OCI-LY3 (cell line): ENCODE measurements around the gene DECR2.

Experiments
- H2AFZ ChIP-seq: fragments of 200-600, 300-600 bp; shearing (Covaris generic); 2 replicates; pipeline ENCODE4 v1.6.0; 2014; ENCODE audit warnings: antibody characterized with exemption, low read depth, low read length
- H3K27ac ChIP-seq: fragments of 200-600, 300-600 bp; sonication (generic); 2 replicates; pipeline ENCODE4 v1.5.1; 2014; ENCODE audit warnings: mild to moderate bottlenecking, low read length, moderate library complexity, mixed read lengths
- H3K27me3 ChIP-seq: fragments of 200-600, 300-600 bp; sonication (generic); 2 replicates; pipeline ENCODE4 v1.6.1; 2014; ENCODE audit warnings: low read depth, low read length, mixed read lengths
- H3K36me3 ChIP-seq: fragments of 200-600, 300-600 bp; sonication (generic); replicated peaks from 2 replicates; pipeline ENCODE3; 2014; ENCODE audit warnings: low read depth, low read length, mixed read lengths
- H3K4me1 ChIP-seq: fragments of 300-600, 200-600 bp; sonication (generic); 2 replicates; pipeline ENCODE4 v1.6.1; 2014; ENCODE audit warnings: low read length, mixed read lengths
- H3K4me2 ChIP-seq: fragments of 200-600, 300-600 bp; sonication (generic); 2 replicates; pipeline ENCODE4 v1.6.1; 2014; ENCODE audit warnings: low read length, mixed read lengths
- H3K4me3 ChIP-seq: fragments of 300-600, 200-600 bp; sonication (generic); 2 replicates; pipeline ENCODE4 v1.5.1; 2014; ENCODE audit warnings: antibody characterized with exemption, mild to moderate bottlenecking, low read length, moderate library complexity
- H3K79me2 ChIP-seq: fragments of 300-600, 200-600 bp; shearing (Covaris generic); 2 replicates; pipeline ENCODE4 v1.6.1; 2014; ENCODE audit warnings: mild to moderate bottlenecking, low read length, mixed read lengths
- H3K9ac ChIP-seq: fragments of 300-600, 200-600 bp; shearing (Covaris generic); 2 replicates; pipeline ENCODE4 v1.6.0; 2014; ENCODE audit warnings: mild to moderate bottlenecking, low read length, moderate library complexity
- H3K9me3 ChIP-seq: fragments of 200-600, 300-600 bp; shearing (Covaris generic); 2 replicates; pipeline ENCODE4 v1.6.1; 2014; ENCODE audit warnings: low read length, mixed read lengths; ENCODE audit not compliant: insufficient read depth
- H4K20me1 ChIP-seq: fragments of 200-600, 300-600 bp; sonication (generic); 2 replicates; pipeline ENCODE4 v1.6.1; 2016; ENCODE audit warnings: low read length, mixed read lengths; ENCODE audit not compliant: insufficient read depth
- EZH2phosphoT487 ChIP-seq: fragments of 200-600 bp; shearing (Covaris generic); IDR thresholded peaks from 2 replicates; pipeline ENCODE4 v1.6.1; 2018; ENCODE audit warnings: antibody characterized with exemption, mixed run types, low read depth
- TF ChIP-seq, protein P1 (sequence below): fragments of 200-600, 300-600 bp; sonication (generic); IDR thresholded peaks from 2 replicates; pipeline ENCODE4 v1.5.1; 2014; ENCODE audit warnings: antibody characterized with exemption, low read length, low read depth

The DECR2 gene

DNA sequence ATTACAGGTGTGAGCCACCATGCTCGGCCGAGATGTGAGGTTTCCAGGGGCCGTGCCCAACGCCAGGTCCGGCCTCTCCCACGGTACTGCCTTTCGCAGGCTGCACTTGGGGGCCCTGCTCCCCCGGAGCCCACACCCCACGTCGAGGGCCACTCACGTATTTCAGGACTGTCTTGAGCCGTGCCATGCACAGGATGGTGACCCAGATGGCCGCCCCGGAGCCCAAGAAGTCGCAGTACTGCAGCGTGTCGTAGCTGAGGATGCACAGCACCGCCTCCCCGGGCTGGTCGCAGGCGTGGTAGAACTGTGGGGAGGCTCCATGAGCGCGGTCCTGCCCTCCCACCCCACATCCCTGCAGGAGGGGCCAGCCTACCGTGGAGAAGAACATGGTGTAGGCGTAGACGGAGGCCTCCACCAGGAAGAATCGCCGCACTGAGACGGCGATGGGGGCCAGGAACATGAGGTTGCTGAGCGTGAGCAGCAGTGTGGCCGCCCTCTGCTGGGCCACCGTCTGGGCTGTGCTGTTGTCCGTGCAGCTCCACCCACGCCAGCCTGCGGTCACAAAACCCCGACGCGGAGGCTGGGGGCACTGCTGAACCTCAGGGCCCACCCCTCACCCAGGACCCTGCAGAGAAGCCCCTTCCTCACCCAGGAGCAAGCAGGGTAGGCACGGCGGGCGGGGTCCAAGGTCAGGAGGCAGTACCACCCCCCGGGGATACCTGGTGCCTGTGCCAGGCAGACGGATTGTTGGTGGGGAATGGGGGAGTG, 27.7 kb upstream of the DECR2 start:
- Histone ChIP-seq H4K20me1 (no peaks in the 10 kb centered on the region; the same call in 1 of the 2 replicates), H3K4me1 (peaks cover 13% of the 10 kb centered on the region), H3K9me3 (no peaks in the 10 kb centered on the region), H3K27me3 (no peaks in the 10 kb centered on the region), H3K4me2 (no peak overlapping the region), H3K79me2 (peaks cover 6% of the 10 kb centered on the region; the same call in 1 of the 2 replicates), H3K27ac (no peak overlapping the region), H3K4me3 (no peak overlapping the region), H3K9ac (no peak overlapping the region), H3K36me3 (no peaks in the 10 kb centered on the region), H2AFZ (no peak overlapping the region)
- TF ChIP-seq, protein P1, sequence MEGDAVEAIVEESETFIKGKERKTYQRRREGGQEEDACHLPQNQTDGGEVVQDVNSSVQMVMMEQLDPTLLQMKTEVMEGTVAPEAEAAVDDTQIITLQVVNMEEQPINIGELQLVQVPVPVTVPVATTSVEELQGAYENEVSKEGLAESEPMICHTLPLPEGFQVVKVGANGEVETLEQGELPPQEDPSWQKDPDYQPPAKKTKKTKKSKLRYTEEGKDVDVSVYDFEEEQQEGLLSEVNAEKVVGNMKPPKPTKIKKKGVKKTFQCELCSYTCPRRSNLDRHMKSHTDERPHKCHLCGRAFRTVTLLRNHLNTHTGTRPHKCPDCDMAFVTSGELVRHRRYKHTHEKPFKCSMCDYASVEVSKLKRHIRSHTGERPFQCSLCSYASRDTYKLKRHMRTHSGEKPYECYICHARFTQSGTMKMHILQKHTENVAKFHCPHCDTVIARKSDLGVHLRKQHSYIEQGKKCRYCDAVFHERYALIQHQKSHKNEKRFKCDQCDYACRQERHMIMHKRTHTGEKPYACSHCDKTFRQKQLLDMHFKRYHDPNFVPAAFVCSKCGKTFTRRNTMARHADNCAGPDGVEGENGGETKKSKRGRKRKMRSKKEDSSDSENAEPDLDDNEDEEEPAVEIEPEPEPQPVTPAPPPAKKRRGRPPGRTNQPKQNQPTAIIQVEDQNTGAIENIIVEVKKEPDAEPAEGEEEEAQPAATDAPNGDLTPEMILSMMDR: no peak
- no peak for TF ChIP-seq EZH2phosphoT487

DNA sequence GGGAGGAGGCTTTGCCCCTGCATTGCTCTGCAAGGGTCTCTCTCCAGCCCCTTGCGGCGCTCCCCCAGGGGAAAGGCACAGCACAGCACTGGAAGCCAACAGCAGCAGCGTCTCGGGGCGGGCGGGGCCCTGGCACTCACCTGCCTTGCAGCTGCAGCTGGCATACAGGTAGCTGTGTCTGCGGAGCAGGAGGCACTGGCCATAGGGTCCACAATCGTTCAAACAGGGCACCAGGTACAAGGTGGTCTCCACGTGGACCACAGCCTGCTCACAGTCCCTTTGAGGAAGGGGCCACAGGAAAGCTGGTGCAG, 27.1 kb upstream of the DECR2 start:
- Histone ChIP-seq H3K27me3 (no peaks in the 10 kb centered on the region), H3K36me3 (no peaks in the 10 kb centered on the region), H4K20me1 (no peaks in the 10 kb centered on the region; the same call in 1 of the 2 replicates), H3K9me3 (no peaks in the 10 kb centered on the region), H3K27ac (no peak overlapping the region), H3K79me2 (peaks cover 4% of the 10 kb centered on the region; the same call in 1 of the 2 replicates), H3K9ac (no peak overlapping the region), H3K4me3 (no peak overlapping the region), H3K4me1 (peaks cover 10% of the 10 kb centered on the region), H2AFZ (no peak overlapping the region), H3K4me2 (no peak overlapping the region)
- TF ChIP-seq, protein P1: no peak
- no peak for TF ChIP-seq EZH2phosphoT487

DNA sequence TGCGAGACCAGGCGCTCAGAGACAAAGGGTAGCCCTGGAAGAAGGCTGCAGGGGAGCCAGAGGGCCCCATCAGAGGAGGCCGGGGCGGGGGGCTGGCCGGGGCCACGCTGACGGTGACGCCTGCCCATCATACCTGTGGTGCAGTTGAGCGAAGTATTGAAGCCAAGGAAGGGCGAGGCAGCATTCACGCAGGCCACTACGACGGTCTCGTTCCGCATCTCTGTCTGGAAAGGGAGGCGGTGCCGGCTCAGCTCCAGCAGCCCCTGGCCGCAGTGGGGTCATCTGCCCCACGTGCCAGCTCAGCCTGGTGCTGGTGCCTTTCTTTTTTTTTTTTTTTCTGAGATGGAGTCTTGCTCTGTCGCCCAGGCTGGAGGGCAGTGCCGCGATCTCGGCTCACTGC, 26.5 kb upstream of the DECR2 start:
- Histone ChIP-seq H3K4me2 (no peak overlapping the region), H3K9ac (no peak overlapping the region), H3K27me3 (no peaks in the 10 kb centered on the region), H3K36me3 (no peaks in the 10 kb centered on the region), H3K9me3 (no peaks in the 10 kb centered on the region), H3K79me2 (no peaks in the 10 kb centered on the region; the same call in 1 of the 2 replicates), H4K20me1 (no peaks in the 10 kb centered on the region), H3K27ac (no peak overlapping the region), H2AFZ (no peak overlapping the region), H3K4me1 (peaks cover 6% of the 10 kb centered on the region), H3K4me3 (no peak overlapping the region)
- TF ChIP-seq, protein P1: no peak
- TF ChIP-seq EZH2phosphoT487: no peak

DNA sequence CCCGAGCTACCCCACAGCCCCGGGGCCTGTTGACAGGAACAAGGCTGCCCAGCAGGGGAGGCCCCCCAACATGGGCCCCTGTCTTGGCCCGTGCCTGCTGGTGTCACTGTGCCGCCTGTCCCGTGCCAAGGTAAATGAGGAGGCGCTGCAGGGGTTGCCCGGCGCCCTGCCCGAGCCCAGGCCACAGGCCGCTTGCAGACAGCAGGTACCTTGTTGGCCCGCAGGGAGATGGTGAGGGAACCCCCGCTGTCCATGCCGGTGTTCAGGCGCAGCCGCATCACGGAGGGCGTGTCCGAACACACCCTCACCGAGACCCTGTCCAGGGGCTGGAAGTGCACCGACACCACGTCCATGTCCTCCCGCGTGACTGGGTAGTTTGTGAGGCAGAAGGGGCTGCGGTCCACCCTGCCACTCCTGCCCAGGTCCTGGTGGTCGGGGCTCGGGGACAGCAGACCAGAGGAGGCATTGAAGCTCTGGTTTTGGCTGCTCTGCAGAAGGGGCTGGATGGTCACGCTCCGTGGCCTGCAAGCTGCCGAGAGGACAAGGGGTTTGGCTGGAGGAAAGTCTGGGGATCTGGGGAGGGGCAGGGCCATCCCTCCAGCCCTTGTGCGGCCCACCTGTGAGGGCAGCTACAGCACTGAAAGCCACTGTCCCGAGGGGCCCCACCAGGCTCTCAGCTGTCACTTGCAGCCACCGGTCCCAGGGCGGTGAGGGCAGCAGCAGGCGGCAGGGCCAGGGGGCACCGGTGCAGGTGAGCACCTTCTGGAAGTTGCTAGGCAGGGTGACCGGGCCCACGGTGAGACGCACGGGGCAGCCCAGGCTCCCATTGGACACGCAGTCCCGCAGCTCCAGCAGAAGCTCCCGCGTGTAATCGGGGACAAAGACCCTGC, 25.5 kb upstream of the DECR2 start:
- Histone ChIP-seq H2AFZ (no peak overlapping the region), H3K4me2 (no peak overlapping the region), H3K27ac (no peak overlapping the region), H3K79me2 (peaks cover 7% of the 10 kb centered on the region; the same call in 1 of the 2 replicates), H3K9me3 (no peaks in the 10 kb centered on the region), H3K36me3 (no peaks in the 10 kb centered on the region), H3K4me3 (no peak overlapping the region), H3K27me3 (no peaks in the 10 kb centered on the region), H4K20me1 (no peaks in the 10 kb centered on the region), H3K4me1 (peaks cover 6% of the 10 kb centered on the region), H3K9ac (no peak overlapping the region)
- TF ChIP-seq, protein P1: no peak
- TF ChIP-seq EZH2phosphoT487: no peak
